ENCODE data around the gene SAMD4B.

The SAMD4B gene

DNA sequence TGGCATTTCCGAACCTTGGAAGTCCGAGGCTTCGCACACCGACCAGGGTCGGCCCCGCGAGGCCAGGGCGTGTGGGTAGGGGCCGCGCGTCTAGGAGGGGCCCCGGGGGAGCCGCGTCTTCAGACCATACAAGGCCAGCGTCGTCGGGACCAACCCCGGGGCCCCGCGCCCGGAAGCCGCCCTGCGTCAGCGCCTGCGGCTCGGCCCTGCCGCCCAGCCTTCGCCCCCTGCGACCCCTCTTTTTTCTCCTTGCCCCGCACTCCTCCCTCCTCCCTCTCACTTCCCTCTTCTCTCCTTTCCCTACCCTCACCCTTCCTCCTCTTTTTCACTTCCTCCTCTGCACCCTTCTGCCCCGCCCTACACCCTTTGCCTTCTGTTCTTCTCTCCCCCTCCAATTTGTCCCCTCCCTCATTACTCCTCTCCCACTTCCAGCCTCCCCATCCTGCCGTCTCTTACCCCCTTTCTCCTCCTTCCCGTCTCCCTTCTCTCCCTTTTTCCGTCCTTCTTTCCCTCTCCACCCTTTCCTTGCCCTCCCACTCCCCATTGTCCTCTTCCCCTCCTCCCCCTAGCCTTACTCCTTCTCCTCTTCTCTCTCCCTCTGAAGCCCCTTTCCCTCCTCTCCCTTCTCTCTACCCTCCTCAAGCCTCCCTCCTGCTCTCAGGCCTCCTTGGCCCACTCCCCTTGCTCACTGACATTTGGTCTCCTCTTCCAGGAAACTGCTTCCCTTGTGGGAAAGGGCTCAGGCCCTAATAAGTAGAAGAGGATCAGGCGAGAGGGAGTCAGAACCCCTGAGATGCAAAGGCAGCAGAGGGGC, 68.0 kb downstream of the SAMD4B start:
- DNase-seq (ENCODE audit: low read depth, low spot score), result no peak

DNA sequence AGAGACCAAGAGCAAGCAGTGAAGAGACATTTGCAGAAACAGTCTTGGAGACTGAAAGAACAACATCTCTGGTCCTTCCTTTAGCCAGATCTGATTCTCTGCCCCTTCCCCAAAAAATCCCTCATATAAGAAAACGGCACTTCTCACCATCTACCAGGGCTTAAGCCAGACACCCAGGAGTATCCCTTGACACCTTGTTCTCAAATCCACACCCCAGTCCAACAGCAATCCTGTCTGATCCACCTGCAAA, 68.5 kb downstream of the SAMD4B start:
- DNase-seq (ENCODE audit: low read depth, low spot score), result no peak

DNA sequence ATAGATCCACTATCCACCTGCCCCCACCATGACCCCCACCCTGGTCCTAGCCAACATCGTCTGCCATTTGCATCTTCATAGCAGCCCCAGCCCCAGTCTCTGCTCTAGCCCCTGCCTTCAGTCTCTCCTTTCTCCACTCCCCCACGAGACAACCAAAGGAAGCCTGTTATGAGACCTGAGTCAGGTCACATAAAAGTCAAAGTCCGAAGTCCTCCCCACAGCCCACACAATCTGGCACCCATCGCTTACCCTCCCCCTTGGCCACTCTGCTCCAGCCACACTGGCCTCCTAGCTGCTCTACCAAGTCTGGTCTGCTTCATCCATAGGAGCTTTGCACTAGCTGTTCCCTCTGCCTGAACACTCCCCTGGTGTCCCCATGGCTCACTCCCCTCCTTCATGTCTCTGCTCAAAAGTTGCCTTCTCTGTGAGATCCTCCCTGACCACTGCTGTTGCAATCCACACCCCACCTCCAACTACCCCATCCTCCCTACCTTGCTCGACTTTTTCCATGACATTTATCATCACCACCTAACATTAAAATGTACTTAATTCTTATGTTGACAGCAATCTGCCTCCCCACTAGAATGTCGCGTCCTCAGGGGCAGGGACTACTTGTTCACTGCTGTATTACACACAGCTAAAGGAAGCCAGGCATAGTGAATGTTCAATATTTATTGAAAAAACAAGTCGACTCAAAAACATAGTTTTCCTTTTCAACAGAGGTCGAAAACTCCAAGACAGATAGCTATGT, 69.0 kb downstream of the SAMD4B start:
- no peak for DNase-seq (ENCODE audit: low read depth, low spot score)

DNA sequence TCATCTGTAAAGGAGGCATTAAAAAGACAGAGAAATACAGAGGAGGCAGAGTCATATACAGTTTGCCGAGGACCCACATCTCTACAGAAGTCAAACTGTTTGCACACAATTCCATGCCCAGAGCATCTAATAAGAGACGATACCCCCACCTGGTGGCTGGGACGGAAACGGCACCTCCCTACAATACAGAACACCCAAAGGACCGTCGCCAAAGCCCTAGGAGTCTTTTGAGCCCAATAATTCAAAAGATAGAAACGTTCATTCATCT, 69.5 kb downstream of the SAMD4B start:
- DNase-seq (ENCODE audit: low read depth, low spot score), result peak; percentile 85

GRCh38 chr19:39412100-39412866, 70.1 kb downstream of the SAMD4B start, which contains the start of gene PLEKHG2:
PLEKHG2 (plus strand) TSS chr19:39412669; CDS start chr19:39414087, 1,418 bp downstream.
- peak; percentile 93 for DNase-seq (ENCODE audit: low read depth, low spot score)

- DNase-seq (ENCODE audit: low read depth, low spot score), result no peak
These were observed 70.6 kb downstream of the SAMD4B start for GRCh38 chr19:39412867-39413271.

DNA sequence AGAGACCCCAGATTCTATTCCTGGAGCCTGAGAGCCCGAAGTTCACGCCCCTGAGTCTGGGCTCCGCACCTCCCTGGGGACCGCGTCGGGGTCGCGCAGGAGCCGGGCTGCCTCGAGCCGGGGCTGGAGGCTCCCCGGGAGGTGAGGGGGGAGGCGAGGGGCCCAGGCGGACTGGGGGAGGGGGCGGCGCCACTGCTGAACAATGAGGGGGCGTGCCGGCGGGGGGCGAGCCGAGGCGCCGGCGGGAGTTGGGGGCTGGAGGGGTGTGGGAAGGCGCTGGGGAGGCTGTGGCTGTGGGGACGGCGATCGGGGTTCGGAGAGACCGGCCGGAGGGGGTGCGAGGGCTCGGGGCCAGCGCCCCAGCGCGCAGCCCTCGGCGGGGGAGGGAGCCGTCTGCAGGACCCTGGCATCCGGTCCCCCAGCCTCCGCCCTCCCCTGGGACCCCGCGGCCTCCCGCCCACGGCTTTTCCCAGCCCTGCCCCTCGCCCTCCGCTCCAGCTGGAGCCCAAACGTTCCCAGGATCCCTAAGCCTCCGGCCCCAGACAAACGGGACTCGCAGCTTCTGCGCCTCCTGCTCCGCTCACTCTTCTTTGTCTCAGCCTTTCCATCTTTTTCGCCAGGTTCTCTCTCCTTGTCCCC, 71.2 kb downstream of the SAMD4B start:
- no peak for DNase-seq (ENCODE audit: low read depth, low spot score)

GRCh38 chr19:39413911-39414608, 71.8 kb downstream of the SAMD4B start:
- no peak for DNase-seq (ENCODE audit: low read depth, low spot score)

GRCh38 chr19:39415111-39416046, 73.2 kb downstream of the SAMD4B start:
- no peak for DNase-seq (ENCODE audit: low read depth, low spot score)

DNA sequence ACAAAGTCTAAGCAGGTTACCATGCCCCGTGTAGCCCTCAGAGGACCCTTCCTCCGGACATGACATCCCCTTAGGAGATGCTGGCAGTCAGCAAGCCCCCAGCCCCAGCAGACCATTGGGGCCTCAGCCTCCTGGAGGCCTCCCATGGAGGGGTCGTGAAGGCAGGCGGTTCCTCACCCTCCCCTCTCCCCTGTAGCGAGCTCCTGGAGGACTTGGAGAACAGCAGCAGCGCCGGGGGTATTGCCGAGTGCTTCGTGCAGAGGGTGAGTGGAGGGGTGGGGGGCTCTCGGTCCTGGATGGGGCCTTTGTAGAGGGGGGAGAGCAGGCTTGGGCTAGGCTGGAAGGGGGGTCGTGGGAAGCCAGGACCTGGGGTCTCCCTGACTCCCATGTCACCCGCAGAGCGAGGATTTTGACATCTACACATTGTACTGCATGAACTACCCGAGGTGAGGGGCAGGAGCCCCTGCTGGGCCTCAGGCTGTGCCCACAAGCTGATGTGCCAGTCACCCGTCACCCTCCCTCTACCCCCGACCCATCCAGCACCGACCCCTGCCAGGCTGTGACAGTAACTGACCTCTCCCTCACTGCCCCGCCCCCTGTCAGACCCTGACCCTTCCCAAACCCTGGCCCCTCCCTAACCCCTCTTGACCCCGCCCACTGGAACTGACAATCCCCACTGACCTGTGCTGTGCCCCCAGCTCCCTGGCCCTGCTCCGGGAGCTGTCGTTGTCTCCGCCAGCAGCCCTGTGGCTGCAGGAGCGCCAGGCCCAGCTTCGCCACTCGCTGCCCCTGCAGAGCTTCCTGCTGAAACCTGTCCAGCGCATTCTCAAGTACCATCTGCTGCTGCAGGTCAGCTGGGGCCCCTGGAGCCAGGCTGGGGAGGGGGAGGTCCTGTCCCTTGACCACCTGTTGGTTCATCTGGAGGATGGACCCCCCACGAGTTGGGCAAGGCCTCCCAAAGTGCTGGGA, 74.2 kb downstream of the SAMD4B start:
- DNase-seq (ENCODE audit: low read depth, low spot score), result no peak

DNA sequence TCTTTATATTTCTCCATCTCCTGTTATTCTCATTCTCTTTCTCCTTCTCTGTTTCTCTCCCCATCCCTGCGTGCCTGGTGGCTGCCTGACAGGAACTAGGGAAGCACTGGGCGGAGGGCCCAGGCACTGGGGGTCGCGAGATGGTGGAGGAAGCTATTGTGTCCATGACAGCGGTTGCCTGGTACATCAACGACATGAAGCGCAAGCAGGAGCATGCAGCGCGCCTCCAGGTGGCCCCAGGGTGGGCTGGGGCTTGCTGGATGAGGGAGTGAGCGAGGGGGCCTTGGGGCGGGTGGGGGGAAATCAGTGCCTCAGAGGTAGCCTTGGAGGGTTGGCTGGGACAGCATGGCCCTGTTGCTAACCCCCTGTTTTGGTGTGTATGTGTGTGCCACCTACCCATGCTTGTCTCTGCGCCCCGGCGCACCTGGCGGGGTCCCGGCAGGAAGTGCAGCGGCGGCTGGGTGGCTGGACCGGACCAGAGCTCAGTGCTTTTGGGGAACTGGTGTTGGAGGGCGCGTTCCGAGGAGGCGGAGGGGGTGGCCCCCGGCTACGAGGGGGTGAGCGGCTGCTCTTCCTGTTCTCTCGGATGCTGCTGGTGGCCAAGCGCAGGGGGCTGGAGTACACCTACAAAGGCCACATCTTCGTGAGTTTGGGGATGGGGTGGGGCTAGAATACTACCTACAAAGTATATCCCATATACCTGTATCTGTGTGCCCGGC, 75.4 kb downstream of the SAMD4B start:
- no peak for DNase-seq (ENCODE audit: low read depth, low spot score)

- no peak for DNase-seq (ENCODE audit: low read depth, low spot score)
These were observed 76.8 kb downstream of the SAMD4B start for GRCh38 chr19:39419003-39419402.

DNA sequence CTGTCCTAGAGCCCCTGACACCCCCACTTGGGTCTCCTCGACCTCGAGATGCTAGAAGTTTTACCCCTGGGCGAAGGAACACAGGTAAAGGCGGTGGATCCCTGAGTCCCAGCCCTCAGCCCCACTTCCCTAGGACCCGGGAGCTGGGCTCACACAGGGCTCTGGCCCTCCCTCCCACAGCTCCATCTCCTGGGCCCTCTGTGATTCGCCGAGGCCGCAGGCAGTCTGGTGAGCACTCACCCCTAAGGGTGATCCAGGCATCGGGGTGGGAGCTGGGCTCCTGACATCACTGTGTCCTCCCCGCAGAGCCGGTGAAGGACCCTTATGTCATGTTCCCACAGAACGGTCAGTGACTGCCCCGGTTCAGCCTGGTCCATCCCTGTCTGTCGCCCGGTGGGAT, 78.5 kb downstream of the SAMD4B start:
- DNase-seq (ENCODE audit: low read depth, low spot score), result no peak

GRCh38 chr19:39422020-39422419, 79.8 kb downstream of the SAMD4B start:
- DNase-seq (ENCODE audit: low read depth, low spot score), result no peak

- no peak for DNase-seq (ENCODE audit: low read depth, low spot score)
These were observed 81.3 kb downstream of the SAMD4B start for GRCh38 chr19:39423258-39424086.

GRCh38 chr19:39424934-39425333, 82.7 kb downstream of the SAMD4B start:
- no peak for DNase-seq (ENCODE audit: low read depth, low spot score)

DNA sequence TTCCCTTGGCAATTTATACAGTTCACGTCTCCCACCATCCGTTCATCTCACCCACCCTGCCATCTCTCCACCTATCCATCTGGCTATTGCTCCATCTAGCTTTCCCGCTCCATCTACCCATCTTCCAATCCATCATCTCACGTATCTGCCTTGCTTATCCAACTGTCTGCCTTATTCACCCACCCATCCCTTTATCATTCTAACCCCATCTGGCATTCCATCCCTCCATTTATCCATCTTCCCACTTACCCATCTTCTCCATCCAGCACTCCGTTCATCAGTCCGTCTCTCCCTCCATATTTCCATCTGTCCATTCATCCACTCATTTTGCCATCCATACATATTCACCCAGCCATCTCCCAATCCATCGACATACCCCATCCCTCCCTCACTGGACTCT, 83.5 kb downstream of the SAMD4B start:
- DNase-seq (ENCODE audit: low read depth, low spot score), result no peak

DNA sequence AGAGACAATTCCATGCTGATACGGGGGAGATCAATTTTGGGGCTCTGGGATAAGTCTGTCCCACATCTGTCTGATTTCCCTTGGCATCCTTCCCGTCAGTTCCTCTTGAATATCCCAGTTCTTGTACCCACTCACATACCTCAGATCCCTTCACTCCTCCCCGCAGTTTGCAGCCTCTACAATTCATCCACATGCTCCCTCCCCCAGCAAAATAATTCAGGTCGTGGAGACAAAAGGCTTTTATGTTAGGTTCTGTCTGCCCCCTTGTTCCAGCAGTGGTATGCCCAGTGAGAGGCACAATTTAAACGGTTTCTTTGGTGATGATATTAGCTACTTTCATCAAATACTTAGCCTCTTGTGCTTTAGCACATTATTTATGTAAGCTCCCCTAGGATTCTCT, 83.9 kb downstream of the SAMD4B start:
- DNase-seq (ENCODE audit: low read depth, low spot score), result no peak

Measured in activated CD4-positive, CD25-positive, alpha-beta regulatory T cell treated with anti-CD3 and anti-CD28 coated beads, Interleukin-2, amount 50 U/mL, for 16 hours (primary cell).